Gastrocnemius medialis (tissue), 4 donors: ENCODE measurements around the gene PERP. TPM values are rescaled to one million over a fixed set of nuclear protein-coding genes. Genes with fewer than 3 reads are reported as not detected.
"Not testable (repeated sequence)": the region's sequence is repeated elsewhere in the genome, so short reads cannot be mapped to it uniquely, and the experiment has no call there.

Source experiments
- ATAC-seq, 2 donors: fragments of 150-250 bp; one replicate each; pipeline ENCODE4 v1.9.1; 2016
- DNase-seq, 2 donors: peaks; one replicate each; pipeline ENCODE4 v3.0.0-alpha.2; 2019
- H3K27ac ChIP-seq, 4 donors: fragments of 200-600 bp; sonication (generic); 1 replicate in 1 of 4; 2 replicates in 3 of 4; pipeline ENCODE4 v1.5.1; 2016 to 2018; ENCODE audit warnings: mild to moderate bottlenecking in 2 of 4, moderate library complexity in 1 of 4
- H3K27me3 ChIP-seq, 3 donors: fragments of 200-600 bp; sonication (generic) in 2 of 3; 1 replicate in 1 of 3; 2 replicates in 2 of 3; pipeline versions ENCODE4 v1.5.1 to v1.6.0; 2016 to 2019; ENCODE audit warnings: mild to moderate bottlenecking in 1 of 3, moderate library complexity in 1 of 3
- H3K36me3 ChIP-seq, 2 donors: fragments of 200-600 bp; sonication (generic) in 1 of 2; one replicate each; pipeline ENCODE4 v1.5.1; 2017 to 2018
- H3K4me1 ChIP-seq, 2 donors: fragments of 200-600 bp; sonication (generic) in 1 of 2; one replicate each; pipeline ENCODE4 v1.5.1; 2016 to 2017; ENCODE audit warnings: mild to moderate bottlenecking in 2 of 2
- H3K4me3 ChIP-seq, 4 donors: fragments of 200-600 bp; sonication (generic) in 3 of 4; 1 replicate in 1 of 4; 2 replicates in 3 of 4; pipeline ENCODE4 v1.5.1; 2016 to 2019; ENCODE audit warnings: mild to moderate bottlenecking in 2 of 4
- H3K9me3 ChIP-seq, 3 donors: fragments of 200-600 bp; sonication (generic) in 2 of 3; 1 replicate in 1 of 3; 2 replicates in 2 of 3; pipeline ENCODE4 v1.5.1; 2016 to 2019
- POLR2A ChIP-seq, 2 donors: fragments of 450-650 bp; IDR thresholded peaks; one replicate each; pipeline ENCODE4 v1.6.1; 2017; ENCODE audit warnings: antibody characterized with exemption in 2 of 2, mild to moderate bottlenecking in 2 of 2, moderate library complexity in 2 of 2
- in situ Hi-C, 4 donors: fragments of 200-750 bp; cut with MboI; loops; one replicate each; pipeline versions ENCODE4 v1.15.0 to v1.8.0; 2017; ENCODE audit warnings: low sequenced_read_pairs in 4 of 4
- intact Hi-C: fragments of 100-400 bp; cut with DNase I; formaldehyde crosslinking; loops from one replicate; pipeline ENCODE4 v1.15.1; 2023; ENCODE audit warnings: low total_unique reads
- total RNA-seq, 4 donors: library from RNA; depleted of rRNA; stranded (reverse); fragments of >200 nt; gene quantifications; one replicate each; pipeline versions ENCODE4 v1.1.0 to v1.2.3, GENCODE V29; 2016
- TF ChIP-seq, protein P1 (sequence below), 5 experiments: fragments of 450-650 bp in 3 of 5; fragments of 200-600 bp in 2 of 5; sonication (generic) in 2 of 5; IDR thresholded peaks in 4 of 5; conservative IDR thresholded peaks in 1 of 5; 1 replicate in 4 of 5; 2 replicates in 1 of 5; pipeline ENCODE4 v1.5.1; 2016 to 2019; ENCODE audit warnings: antibody characterized with exemption in 5 of 5, mild to moderate bottlenecking in 3 of 5, moderate library complexity in 3 of 5

Gene PERP
- total RNA-seq, 4 donors from 2014 or later: 1.5 to 3.1 (median 2.1) TPM

- Histone ChIP-seq H3K9me3 (no peaks in the 10 kb centered on the region), H3K27me3 (no peaks in the 10 kb centered on the region), H3K27ac (no peak overlapping the region), H3K4me1 (no peaks in the 10 kb centered on the region), H3K36me3 (no peaks in the 10 kb centered on the region), H3K4me3 (no peak overlapping the region)
- no peak for TF ChIP-seq POLR2A (IDR thresholded peaks at IDR 0.05)
- TF ChIP-seq, protein P1, sequence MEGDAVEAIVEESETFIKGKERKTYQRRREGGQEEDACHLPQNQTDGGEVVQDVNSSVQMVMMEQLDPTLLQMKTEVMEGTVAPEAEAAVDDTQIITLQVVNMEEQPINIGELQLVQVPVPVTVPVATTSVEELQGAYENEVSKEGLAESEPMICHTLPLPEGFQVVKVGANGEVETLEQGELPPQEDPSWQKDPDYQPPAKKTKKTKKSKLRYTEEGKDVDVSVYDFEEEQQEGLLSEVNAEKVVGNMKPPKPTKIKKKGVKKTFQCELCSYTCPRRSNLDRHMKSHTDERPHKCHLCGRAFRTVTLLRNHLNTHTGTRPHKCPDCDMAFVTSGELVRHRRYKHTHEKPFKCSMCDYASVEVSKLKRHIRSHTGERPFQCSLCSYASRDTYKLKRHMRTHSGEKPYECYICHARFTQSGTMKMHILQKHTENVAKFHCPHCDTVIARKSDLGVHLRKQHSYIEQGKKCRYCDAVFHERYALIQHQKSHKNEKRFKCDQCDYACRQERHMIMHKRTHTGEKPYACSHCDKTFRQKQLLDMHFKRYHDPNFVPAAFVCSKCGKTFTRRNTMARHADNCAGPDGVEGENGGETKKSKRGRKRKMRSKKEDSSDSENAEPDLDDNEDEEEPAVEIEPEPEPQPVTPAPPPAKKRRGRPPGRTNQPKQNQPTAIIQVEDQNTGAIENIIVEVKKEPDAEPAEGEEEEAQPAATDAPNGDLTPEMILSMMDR (IDR thresholded peaks at IDR 0.05 in 4 of 5, conservative IDR thresholded peaks at IDR 0.05 in 1 of 5): no peak
- ATAC-seq (no peak), DNase-seq (no peak)
- in situ Hi-C loops: no loop called here
- intact Hi-C loops: no loop called here
These were observed 25.0 kb downstream of the PERP start for GRCh38 chr6:138082232-138082631.

DNA sequence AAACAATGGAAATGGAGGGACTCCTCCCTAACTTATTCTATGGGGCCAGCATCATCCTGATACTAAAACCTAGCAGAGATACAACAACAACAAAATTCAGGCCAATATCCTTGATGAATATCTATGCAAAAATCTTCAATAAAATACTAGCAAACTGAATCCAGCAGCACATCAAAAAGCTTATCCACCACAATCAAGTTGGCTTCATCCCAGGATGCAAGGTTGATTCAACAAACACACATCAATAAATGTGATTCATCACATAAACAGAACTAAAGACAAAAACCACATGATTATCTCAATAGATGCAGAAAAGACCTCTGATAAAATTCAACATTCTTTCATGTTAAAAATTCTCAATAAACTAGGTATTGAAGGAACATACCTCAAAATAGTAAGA, 27.7 kb downstream of the PERP start:
- in situ Hi-C loops, DNase-seq: not testable (repeated sequence)

DNA sequence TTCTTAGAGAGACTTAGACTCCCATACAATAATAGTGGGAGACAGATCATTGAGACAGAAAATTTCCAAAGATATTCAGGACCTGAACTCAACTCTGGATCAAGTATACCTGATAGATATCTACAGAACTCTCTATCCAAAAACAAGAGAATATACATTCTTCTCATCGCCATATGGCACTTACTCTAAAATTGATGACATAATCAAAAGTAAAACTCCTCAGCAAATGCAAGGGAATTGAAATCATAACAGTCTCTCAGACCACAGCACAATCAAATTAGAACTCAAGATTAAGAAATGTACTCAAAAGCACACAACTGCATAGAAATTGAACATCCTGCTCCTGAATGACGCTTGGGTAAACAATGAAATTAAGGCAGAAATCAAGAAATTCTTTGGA, 28.7 kb downstream of the PERP start:
- TF ChIP-seq, protein P1 (IDR thresholded peaks at IDR 0.05 in 4 of 5, conservative IDR thresholded peaks at IDR 0.05 in 1 of 5): no peak
- no peak for TF ChIP-seq POLR2A (IDR thresholded peaks at IDR 0.05)

More for the DNA sequence above, 27.7 kb downstream of the PERP start:
- H3K9me3 ChIP-seq, H3K36me3 ChIP-seq, H3K27ac ChIP-seq, intact Hi-C loops, H3K4me1 ChIP-seq, H3K27me3 ChIP-seq, H3K4me3 ChIP-seq, ATAC-seq: not testable (repeated sequence)

GRCh38 chr6:138073264-138073663, 34.0 kb downstream of the PERP start:
- in situ Hi-C loops (no loop called here), intact Hi-C loops (no loop called here)
- no peaks in the 10 kb centered on the region for H3K36me3 ChIP-seq

More for the DNA sequence above, 28.7 kb downstream of the PERP start:
- Histone ChIP-seq H3K27me3 (no peaks in the 10 kb centered on the region), H3K4me1 (no peaks in the 10 kb centered on the region), H3K27ac (no peak overlapping the region), H3K4me3 (no peak overlapping the region), H3K9me3 (no peaks in the 10 kb centered on the region), H3K36me3 (no peaks in the 10 kb centered on the region)
- no peak for DNase-seq
- intact Hi-C loops: no loop called here
- in situ Hi-C loops: no loop called here
- no peak for ATAC-seq

GRCh38 chr6:138063726-138064125, 43.5 kb downstream of the PERP start:
- intact Hi-C loops: no loop called here
- Histone ChIP-seq H3K9me3 (no peaks in the 10 kb centered on the region), H3K36me3 (no peaks in the 10 kb centered on the region), H3K4me3 (no peak overlapping the region), H3K27me3 (no peaks in the 10 kb centered on the region), H3K4me1 (no peaks in the 10 kb centered on the region), H3K27ac (no peak overlapping the region)
- TF ChIP-seq POLR2A (IDR thresholded peaks at IDR 0.05): no peak
- TF ChIP-seq, protein P1 (IDR thresholded peaks at IDR 0.05 in 4 of 5, conservative IDR thresholded peaks at IDR 0.05 in 1 of 5): no peak
- in situ Hi-C loops: no loop called here
- ATAC-seq (no peak), DNase-seq (no peak)

More at GRCh38 chr6:138073264-138073663, 34.0 kb downstream of the PERP start:
- no peak for ATAC-seq
- Histone ChIP-seq H3K27me3 (no peaks in the 10 kb centered on the region), H3K9me3 (no peaks in the 10 kb centered on the region), H3K4me1 (no peaks in the 10 kb centered on the region), H3K27ac (no peak overlapping the region), H3K4me3 (no peak overlapping the region)
- DNase-seq: no peak
- TF ChIP-seq, protein P1 (IDR thresholded peaks at IDR 0.05 in 4 of 5, conservative IDR thresholded peaks at IDR 0.05 in 1 of 5): no peak
- no peak for TF ChIP-seq POLR2A (IDR thresholded peaks at IDR 0.05)
